ENCODE data around the gene SLC35F1.

DNA sequence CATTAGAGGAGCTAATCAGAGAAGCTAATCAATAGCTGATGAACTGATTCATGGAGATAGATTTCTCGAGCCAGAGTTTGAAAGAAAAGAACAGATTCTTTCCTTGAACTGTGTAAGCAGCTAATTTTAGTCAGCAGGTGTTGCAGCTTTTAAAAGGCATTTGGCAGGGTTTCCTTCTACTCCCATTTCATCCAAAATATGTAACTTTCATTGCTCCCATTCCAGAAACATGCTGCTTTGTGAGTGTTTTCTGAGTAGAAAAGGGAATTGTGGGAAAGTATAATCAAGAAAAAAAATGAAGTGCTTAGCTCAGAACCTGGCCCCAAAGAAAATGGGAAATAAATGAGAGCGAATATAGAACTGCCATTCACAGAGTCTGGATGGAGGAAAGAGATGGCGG, 20.8 kb downstream of the SLC35F1 start:
- TF ChIP-seq, protein P1, sequence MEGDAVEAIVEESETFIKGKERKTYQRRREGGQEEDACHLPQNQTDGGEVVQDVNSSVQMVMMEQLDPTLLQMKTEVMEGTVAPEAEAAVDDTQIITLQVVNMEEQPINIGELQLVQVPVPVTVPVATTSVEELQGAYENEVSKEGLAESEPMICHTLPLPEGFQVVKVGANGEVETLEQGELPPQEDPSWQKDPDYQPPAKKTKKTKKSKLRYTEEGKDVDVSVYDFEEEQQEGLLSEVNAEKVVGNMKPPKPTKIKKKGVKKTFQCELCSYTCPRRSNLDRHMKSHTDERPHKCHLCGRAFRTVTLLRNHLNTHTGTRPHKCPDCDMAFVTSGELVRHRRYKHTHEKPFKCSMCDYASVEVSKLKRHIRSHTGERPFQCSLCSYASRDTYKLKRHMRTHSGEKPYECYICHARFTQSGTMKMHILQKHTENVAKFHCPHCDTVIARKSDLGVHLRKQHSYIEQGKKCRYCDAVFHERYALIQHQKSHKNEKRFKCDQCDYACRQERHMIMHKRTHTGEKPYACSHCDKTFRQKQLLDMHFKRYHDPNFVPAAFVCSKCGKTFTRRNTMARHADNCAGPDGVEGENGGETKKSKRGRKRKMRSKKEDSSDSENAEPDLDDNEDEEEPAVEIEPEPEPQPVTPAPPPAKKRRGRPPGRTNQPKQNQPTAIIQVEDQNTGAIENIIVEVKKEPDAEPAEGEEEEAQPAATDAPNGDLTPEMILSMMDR (IDR thresholded peaks at IDR 0.05; ENCODE audit: low read depth, low read length) = no peak
- TF ChIP-seq EZH2phosphoT487 (IDR thresholded peaks at IDR 0.05; ENCODE audit: low read depth) = no peak
